GM12801 (cell line): ENCODE results near the gene ERC2.

Source experiments
- TF ChIP-seq, protein P1 (sequence below): IDR thresholded peaks from one replicate; pipeline ENCODE4 v1.5.1; 2011; ENCODE audit warnings: control low read depth; ENCODE audit not compliant: insufficient read length; ENCODE audit errors: extremely low read depth

The ERC2 gene

GRCh38 chr3:55558316-55558715 lies 910.0 kb downstream of the ERC2 start:
- TF ChIP-seq, protein P1, sequence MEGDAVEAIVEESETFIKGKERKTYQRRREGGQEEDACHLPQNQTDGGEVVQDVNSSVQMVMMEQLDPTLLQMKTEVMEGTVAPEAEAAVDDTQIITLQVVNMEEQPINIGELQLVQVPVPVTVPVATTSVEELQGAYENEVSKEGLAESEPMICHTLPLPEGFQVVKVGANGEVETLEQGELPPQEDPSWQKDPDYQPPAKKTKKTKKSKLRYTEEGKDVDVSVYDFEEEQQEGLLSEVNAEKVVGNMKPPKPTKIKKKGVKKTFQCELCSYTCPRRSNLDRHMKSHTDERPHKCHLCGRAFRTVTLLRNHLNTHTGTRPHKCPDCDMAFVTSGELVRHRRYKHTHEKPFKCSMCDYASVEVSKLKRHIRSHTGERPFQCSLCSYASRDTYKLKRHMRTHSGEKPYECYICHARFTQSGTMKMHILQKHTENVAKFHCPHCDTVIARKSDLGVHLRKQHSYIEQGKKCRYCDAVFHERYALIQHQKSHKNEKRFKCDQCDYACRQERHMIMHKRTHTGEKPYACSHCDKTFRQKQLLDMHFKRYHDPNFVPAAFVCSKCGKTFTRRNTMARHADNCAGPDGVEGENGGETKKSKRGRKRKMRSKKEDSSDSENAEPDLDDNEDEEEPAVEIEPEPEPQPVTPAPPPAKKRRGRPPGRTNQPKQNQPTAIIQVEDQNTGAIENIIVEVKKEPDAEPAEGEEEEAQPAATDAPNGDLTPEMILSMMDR = no peak

GRCh38 chr3:55557549-55557948 lies 910.7 kb downstream of the ERC2 start:
- TF ChIP-seq, protein P1 = no peak

DNA sequence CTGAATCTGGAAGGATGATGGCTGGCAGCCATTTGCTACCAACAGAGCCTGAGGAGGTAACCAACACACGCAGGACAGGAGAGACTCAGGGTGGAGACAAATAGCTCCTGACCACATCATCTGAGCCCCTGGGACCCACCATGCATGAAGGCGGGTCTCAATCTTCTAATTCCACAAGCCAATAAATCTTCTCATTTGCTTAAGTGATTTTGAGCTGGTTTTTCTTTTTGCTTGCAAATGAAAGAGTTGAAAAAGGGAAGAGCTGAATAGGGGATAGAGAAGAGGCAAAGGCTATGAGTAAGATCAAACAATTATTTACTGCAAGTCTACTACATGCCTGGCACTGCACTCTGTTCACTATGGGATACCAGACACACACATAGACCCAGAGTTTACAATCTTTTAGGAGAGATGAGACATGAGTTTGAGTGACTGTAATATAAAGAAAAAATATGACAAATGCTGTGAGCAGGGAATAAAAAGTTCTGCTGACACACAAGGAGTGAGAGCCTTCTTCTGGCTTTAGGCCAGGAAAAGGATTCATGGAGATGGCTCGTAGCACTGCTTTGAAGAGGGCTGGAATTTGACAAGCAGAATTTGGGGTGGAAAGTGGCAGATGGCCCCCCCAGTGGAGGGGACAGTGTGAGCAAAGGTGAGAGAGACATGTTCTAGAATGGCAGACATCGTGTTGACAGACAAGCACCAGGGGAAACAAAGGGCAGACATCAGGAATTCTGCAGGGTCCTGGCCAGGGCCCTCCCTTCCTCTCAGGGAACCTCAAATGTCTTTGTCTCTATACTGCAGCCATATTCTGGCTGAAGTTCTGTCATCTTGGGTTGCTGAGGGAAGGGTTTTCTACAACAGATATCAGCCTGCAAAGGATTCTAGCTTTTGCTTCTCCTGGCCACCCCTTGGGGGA lies 911.4 kb downstream of the ERC2 start:
- TF ChIP-seq, protein P1 = no peak

GRCh38 chr3:55555873-55556618 lies 912.2 kb downstream of the ERC2 start:
- TF ChIP-seq, protein P1 = no peak

DNA sequence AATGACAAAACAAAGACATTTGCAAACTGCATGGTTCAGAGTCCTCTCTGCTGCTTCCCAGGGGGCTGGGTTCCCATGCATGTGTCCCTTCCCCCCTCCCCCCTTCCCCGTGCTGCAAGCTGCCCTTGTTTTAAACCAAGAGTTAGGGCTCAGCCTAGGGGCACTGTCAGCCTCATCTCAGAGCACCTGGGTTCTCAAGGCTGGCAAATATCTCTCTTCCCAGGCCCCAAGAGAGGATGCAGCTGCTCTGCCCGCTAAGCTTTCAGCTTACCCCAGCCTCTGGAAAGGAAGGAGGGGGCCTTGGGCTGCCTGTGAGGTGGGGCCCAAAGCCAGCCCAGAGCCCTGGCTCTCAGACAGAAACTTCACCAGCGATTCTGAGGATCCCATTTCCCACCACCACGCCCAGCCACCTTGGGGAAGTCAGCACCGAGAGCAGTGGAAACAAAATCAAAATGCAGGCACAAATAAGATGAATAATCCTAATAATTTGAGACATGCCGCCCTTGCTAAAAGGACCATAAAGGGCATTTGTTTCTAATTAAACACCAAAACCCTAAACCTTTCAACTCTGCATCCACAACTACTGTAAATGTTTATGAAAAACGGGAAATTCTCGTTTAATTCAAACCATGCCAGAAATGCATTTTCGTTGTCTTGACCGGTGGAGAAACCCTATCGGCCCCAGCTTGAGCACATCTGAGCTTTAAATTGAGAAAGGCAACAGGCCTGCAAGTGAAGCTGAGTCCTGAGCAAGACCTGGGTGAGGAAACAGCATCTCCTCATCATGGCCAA lies 913.4 kb downstream of the ERC2 start:
- TF ChIP-seq, protein P1 = no peak

DNA sequence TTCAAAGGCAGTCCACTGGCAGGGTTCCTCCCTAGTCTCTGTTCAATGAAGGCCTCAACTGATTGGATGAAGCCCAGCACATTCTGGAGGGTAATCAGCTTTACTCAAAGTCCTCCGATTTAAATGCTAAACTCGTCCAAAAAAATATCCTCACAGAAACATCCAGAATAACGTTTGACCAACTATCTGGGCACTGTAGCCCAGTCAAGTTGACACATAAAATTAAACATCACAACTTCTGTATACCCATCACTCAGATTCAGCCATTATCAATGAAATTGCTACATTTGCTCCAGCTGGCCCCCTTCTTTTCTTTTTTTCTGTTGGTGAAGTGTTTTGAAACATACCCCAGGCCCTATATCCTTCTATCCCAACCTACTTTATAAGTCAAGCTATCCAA lies 916.6 kb downstream of the ERC2 start:
- TF ChIP-seq, protein P1 = no peak

GRCh38 chr3:55549177-55549576 lies 919.1 kb downstream of the ERC2 start:
- TF ChIP-seq, protein P1 = no peak
